GM21447 (cell line): ENCODE results near the gene SPTAN1.
A peak's percentile ranks its signal among the peaks of the same experiment; 100 is the strongest.
"Not testable (repeated sequence)": the region's sequence is repeated elsewhere in the genome, so short reads cannot be mapped to it uniquely, and the experiment has no call there.

ENCODE experiments used
- ATAC-seq: cut with Tn5 transposase; IDR thresholded peaks from one replicate; pipeline ENCODE4 v1.9.1; 2021; ENCODE audit not compliant: unreplicated experiment

The SPTAN1 gene

DNA sequence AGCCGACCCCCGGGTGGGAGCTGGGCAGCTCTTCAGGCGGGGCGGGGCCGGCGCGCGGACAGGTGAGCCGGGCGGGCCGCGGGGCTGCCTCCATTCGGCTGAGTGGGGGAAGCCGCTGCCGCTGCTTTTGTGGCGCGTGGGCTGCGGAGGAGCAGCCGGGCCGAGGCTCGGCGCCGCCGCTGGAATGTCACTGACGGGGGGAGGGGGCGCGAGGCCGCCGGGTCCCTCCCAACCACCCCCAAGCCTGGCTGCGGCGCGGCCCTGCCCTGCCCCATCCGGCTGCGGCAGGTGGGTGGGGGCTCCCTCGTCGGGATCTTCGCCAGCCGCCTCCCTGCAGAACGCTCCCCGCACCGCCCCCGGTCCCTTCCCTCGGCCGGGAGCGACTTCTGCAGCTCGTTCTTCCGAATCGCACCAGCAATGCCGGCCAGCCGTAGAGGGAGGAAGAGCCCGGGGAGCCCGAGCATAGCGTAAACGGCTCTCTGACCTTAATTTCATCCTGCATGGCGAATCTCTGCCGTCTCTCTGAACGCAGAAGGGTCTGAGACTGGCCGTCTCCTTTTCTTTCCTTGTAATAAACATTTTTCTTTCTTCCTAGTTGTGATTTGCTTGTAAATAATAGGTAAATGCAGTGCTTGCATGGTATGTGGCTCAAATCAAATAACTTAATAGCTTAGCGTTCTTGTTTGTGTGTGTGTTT is 505 bp downstream of the SPTAN1 start:
- peak; percentile 42 for ATAC-seq

DNA sequence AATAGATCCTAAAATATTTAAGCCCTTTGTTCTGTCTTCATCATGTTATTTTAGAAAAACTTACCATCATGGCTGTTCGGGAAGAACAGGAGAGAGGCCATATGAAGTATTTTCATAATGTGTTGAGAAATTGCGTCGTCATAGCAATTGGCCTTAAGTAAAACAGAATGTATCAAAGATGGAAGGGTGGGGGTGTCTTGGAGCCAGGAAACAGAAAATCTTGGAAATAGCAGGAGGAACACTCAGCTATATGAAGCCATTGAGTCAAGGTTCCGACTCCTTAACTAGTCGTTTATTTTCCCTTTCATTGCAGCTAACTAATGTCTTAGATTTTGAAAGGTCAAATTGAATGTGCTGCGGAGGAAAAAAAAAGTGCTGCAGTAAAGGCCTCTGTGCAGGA is 1.3 kb downstream of the SPTAN1 start:
- no peak for ATAC-seq

DNA sequence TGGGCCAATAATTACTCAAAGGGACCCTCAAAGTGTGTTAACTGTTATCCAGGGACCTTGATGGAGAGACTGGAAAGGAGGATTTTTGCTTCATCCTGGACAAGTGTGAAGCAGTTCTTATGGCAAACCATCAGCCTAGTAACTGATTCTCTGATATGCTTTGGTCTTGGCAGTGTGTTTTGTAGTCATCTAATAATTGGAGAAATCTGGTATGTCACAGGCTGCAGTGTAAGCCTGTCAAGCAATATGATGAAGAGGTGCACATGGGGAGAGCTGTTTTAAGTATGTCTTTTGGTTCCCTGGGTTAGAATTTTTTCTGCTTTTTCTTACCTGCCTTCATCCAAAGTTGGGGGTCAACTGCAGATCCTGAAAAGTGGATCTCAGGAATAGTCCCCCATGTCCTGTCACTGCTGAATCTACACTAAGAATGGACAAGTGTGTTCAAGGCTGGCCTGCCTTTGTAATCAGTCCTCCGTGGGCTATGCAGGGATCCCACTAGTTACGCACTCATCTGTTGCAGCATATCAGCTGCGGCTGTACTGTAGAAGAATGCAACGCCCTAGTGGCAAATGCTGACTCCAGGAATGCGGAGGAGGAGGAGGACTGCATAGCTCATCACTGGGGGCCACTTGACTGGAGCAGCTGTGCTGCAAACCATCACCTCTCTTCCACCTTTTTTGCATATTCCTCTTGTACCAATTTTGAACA is 1.9 kb downstream of the SPTAN1 start:
- ATAC-seq = no peak

DNA sequence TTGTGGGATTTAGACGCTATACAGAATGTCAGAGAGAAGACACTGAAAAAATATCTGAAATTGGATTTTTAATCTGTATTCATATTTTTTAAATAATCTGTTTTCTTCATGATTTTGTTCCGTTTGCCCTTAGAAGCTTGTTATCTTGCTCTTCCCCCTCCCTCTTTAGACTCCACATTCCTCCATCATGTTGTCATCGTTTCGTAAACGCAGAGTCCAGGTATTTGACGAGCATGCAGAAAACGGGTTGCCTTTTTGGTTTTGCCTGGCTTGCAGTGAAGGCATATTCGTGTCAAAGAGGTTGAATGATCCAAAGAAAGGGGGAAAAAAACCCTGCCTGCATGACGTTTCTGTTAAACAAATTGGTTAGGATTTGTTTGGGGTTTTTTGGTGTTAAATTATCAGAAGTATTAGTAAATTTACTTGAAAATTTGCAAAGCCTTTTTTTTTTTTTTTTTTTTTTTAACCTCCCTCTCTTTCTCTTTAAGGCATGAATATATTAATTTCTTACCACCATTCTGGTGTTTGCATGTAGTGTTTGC is 2.9 kb downstream of the SPTAN1 start:
- no peak for ATAC-seq

DNA sequence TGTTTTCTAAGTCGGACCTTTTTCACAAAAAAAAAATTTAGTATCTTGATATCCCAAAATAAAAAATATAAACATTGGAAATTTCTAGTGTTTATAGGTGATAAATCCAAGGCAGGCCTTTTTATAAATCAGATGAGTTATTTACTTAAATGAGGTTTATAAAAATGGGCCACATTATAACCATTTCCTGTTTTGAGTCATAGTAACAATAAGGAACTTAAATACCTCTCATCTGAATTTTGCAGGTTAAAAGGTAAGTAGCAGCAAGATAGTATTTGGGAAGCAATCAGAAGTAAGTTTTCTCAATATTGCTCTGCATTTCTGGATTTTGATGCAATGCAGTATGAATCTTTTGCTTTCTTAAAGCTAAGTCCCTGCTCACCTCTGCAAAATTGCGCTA is 3.9 kb downstream of the SPTAN1 start:
- ATAC-seq = no peak

DNA sequence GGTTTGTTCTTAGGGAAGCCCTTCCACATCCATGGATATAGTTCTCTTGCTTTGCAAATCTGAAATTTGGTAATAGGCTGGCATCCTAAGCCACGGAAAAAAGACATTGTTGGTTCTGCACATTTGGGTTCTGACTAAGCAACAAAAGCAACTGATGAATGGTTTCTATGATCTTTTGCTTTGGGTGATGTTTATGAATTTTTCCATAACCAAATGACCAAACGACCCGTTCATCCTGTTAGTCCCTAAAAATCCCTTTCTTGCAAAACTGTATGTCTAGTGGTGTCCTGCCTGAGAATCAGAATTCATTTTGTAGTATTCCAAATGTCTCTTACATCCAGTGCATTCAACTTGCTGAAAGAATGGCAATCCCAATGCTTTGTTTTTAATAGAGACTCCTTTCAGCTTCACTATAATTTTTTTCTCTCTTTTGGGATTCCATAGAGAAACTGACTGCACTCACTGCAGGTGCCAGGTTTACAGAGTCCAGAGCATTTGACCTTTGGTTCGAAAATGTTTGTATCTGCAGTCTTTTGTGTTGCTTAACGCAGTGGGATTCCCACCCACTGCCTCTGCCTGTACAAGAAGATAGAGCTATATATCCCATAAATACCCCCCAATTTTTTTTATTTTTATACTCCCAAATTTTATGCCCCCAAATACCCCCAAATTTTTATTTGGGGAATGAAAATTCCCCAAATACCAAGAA is 4.7 kb downstream of the SPTAN1 start:
- no peak for ATAC-seq

DNA sequence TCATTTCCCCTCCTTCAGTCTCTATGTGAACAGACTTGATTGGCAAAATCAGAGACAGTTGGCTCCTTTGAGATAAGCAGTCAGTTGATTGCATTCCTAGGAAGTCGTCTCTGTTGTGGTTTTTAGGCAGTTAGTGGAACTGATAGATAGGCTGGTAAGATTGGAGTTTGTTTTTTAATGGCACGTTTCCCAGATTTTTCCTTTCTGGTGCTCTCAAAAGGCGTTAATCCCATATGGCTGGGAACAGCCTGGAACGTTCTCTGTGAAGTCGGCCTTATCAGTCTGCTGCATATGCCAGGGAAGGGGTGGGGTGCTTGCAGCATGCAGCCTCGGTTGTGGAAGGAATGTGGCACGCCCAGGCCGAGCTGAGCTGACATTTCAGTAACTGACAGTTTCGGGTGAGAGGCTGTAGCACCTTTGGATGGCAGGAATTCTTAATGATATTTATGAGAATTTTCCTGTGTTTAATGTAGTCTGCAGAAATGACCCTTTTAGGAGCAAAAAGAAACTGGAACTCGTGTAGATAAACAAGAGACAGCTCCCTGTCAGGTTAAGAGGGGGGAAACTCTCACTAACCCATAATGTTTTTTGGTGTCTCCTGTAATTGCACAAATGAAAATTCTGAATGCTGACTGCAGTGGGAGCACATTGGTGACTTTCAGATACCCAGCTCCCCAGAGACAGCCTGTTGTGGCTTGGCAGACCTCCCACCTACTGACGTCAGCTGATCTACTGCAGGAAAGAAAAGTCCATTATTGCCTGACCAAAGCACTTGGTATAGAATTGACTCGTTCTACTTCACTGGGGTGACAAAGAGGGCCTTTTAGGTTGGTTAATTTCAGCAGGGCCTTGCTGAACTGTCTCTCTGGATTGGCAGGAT is 6.3 kb downstream of the SPTAN1 start:
- ATAC-seq = peak; percentile 88

DNA sequence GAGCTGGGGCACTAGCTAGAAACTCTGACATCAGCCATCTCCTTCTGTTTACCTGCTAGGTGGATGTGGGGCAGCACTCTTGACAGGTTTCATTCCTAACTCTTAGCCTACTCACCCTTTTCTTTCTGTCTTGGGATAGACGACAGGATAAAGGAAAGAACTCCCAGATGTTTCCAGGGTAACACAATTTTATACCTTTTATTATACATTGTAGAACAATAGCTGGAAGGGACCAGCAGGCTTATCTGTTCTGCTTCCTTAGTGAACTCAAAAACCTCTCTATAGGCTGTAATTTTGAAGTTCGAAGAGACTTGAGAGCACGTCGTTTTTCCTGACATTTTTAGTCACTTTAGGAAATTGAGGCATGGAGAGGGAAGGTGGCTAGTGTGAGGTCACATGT is 13.2 kb downstream of the SPTAN1 start:
- ATAC-seq = no peak

DNA sequence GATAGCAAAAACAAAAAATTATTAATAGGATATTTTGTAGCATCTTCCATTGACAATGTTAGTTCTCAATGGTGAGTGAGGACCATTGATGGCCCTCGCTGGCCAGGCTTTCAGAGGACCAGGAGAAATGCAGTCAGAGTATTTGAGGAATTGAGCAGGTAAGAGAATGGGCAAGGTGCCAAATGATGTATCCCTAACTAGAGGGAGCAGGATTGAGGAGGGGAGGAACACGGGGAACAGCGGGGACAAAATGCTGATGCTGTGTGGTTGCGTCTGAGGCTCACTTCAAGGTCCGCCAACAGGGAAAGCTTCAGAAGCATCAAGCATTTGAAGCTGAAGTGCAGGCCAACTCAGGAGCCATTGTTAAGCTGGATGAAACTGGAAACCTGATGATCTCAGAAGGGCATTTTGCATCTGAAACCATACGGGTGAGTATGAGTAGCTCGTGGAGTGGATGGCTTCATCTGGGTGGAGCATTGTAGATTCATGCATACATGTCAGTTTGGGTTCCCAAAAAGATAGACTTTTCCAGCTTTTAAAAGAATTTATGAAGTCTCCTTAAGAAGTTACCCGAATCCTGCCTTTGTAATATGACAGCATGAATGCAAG is 16.2 kb downstream of the SPTAN1 start:
- ATAC-seq = no peak

DNA sequence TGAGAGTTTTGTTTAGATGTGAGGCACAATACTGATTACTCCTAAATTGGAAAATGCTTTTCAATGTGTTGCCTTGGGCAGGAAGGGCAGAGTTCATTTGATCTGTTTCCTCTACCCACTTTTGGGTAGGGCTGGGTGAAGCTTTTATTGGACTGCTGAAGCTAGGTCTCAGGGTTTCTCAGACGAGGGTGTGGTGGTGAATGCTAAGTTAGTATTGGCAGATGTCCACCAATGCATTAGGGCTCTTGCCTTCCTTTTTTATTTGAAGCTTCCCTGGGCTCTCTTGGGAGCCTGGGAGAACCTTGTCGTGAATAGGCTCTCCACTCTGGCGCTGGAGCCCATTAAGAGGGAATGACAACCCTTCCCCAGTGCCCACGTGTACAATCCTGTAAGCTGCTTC is 23.1 kb downstream of the SPTAN1 start:
- no peak for ATAC-seq

DNA sequence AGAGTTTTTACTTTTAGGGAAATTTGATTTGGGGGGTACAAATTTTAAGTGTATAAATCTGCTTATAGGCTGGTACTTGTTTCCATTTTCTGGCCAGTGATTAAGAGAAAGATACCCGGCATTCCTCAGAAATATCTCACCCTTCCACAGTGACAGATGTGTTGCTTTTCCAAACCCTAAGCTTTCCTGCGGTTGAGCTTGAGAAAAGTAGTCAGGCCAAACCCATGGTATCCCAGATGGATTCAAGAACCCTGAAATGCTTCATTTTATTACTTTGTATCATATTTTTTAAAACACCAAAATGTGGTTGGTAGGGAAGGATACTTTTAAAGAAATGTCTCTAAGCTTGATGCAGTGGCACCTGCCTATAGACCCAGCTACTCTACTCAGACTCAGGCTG is 23.5 kb downstream of the SPTAN1 start:
- no peak for ATAC-seq

DNA sequence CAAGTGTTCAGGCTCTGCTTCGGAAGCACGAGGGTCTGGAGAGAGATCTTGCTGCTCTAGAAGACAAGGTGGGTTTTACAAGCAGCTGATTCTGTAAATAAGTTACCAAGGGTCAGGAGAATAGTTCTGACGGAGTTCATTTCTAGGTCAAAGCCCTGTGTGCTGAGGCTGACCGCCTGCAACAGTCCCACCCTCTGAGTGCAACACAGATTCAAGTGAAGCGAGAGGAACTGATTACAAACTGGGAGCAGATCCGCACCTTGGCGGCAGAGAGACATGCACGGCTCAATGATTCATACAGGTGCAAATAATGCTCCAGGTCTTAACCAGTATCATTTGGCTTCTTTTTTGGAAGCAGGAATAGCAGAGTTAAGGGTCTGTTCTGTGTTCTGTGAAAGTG is 24.8 kb downstream of the SPTAN1 start:
- no peak for ATAC-seq

DNA sequence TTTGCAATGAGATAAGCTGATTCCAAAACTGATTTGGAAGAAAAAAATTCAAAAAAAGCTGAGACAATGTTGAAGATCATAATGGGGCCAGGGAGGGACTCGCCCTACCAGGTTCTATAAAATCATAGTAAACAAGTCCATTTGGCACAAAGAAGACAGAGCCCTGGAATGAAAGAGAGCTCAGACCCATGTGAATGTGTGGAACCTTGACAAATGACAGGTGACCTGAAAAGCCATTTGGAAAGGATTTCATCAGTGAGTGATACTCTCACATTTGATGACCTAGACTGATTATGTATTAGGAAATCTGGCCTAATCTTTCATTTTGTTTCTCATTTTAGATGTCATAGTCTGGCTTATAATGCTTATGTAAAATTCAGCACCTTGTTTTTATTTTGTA is 26.8 kb downstream of the SPTAN1 start:
- ATAC-seq = no peak

DNA sequence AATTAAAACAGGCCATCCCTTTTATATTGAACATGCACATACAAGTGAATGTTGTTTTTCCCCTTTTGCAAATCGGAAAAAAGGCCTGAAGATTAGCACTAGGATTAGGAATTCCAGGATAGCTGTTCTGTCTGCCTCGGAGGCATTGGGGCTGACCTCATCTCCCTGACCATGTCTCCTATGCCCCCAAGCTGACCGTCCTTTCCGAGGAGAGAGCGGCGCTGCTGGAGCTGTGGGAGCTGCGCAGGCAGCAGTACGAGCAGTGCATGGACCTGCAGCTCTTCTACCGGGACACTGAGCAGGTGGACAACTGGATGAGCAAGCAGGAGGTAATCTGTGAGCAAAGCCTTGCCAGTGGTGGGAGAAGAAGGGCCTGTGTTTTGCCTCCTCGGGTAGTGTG is 28.3 kb downstream of the SPTAN1 start:
- no peak for ATAC-seq

DNA sequence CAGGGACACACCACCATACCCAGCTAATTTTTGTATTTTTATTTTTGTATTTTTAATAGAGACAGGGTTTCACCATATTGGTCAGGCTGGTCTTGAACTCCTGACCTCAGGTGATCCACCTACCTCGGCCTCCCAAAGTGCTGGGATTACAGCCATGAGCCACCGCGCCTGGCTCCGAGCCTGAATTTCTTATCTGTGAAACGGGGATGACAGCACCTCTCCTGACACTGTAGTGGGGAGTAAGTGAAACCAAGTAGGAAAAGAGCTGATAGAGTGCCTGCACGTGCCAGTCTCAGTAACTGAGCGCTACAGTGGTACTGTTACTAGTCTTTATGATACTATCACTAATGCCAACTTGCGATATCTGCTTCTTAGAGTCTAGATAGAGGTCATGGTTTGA is 32.8 kb downstream of the SPTAN1 start:
- ATAC-seq = not testable (repeated sequence)

DNA sequence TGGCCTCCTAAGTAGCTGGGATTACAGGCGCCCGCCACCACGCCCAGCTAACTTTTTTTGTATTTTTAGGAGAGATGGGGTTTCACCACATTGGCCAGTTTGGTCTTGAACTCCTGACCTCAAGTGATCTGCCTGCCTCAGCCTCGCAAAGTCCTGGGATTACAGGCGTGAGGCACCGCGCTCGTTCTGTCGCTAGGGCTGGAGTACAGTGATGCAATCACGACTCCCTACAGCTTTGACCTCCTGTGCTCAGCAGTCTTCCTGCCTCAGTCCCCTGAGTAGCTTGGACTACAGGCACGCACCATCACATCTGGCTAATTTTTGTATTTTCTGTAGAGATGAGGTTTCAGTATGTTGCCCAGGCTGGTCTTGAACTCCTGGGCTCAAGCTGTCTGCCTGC is 34.5 kb downstream of the SPTAN1 start:
- ATAC-seq = not testable (repeated sequence)

DNA sequence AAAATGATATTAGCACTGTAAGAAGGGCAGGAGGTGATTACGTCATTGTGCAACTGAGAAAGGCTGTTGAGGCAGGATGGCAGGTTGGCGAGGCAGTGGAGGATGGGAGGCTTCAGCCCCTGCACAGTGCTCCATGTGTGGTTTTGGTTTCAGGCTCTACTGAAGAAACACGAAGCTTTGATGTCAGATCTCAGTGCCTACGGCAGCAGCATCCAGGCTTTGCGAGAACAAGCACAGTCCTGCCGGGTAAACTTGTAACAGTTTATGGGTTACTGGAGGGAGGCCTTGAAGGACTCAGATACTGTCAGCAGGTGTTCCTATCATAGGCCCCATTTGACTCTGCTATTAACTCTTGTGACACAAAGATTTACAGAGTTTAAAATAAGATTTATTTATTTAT is 35.1 kb downstream of the SPTAN1 start:
- ATAC-seq = no peak

DNA sequence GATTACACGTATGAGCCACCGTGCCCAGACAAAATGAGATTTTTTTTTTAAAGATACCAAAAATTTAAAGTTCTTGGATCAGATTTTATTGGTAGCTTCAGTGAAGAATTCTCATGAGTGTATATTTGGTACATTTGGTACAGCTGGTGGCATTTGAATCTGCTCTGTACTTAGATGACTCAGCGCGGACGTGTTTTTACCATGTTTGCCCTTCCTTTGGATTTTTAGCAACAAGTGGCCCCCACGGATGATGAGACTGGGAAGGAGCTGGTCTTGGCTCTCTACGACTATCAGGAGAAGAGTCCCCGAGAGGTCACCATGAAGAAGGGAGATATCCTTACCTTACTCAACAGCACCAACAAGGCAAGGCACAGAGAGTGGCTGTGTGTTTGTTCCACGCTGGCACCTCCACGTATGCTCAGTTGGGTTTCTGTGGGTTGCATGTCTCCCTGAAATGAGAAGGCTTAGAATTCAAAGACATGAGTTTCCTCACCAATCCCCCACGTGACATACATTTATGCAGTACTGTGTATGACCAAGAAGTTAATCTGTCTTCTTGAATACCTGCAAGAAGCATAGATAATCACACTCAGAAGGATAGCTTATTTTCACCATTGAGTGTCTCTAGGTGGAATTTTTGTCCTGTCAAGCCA is 36.3 kb downstream of the SPTAN1 start:
- no peak for ATAC-seq

DNA sequence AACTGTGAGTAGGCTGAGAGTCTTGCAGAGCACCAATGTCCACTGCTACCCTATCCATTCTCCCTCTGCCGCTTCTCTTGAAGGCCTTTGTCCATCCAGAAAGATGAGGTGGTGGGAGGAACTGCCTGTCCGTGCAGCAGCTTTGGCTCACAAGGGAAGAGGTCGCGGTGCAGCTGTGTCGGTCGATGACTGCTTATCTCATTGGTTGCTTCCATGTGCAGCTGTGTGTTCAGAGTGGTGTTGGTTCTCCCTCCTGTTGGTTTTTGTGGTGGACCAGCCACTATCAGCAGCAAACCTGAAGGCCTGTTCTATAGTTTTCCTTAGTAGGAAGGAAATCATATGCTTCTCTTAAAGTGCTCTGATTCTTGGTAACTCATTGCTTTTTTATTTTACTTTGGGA is 40.7 kb downstream of the SPTAN1 start:
- ATAC-seq = no peak

DNA sequence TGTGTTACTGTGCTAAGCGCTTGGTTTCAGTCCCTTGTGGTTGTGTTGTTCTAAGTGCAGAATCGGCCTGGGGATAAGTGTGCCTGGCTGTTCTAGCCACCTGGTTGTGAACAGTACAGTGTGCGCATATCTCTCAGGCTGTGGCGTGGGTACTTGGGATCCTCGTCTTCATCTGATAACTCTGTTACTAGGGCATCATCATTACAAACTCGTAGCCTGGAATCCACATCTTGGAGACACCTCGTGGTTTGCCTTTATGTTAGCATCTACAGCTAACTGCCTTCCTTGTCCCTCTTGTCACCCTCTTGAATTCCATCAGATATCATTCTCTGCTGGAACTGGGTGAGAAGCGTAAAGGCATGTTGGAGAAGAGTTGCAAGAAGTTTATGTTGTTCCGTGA is 41.5 kb downstream of the SPTAN1 start:
- ATAC-seq = no peak
